ENCODE data around the gene TMEM61.
"Not testable (repeated sequence)": the region's sequence is repeated elsewhere in the genome, so short reads cannot be mapped to it uniquely, and the experiment has no call there.

TMEM61 gene

GRCh38 chr1:55026682-55027081, 46.3 kb downstream of the TMEM61 start:
- intact Hi-C loops (cut with DNase I); DNase-seq: not testable (repeated sequence)

GRCh38 chr1:55031098-55031497, 50.7 kb downstream of the TMEM61 start:
- intact Hi-C loops (cut with DNase I) = not testable (repeated sequence)
- peak in 1 of 10 donors; percentile 0 for DNase-seq

GRCh38 chr1:55033265-55033614, 52.8 kb downstream of the TMEM61 start:
- peak in 1 of 10 donors; percentile 32 for DNase-seq
- intact Hi-C loops (cut with DNase I) = no loop called here

- intact Hi-C loops (cut with DNase I) = no loop called here
- no peak for DNase-seq
These were observed 54.2 kb downstream of the TMEM61 start for GRCh38 chr1:55034476-55035133.

- intact Hi-C loops (cut with DNase I) = no loop called here
- DNase-seq = no peak
These were observed 55.5 kb downstream of the TMEM61 start for GRCh38 chr1:55035904-55036303.

- peak in 1 of 10 donors; percentile 63 for DNase-seq
- intact Hi-C loops (cut with DNase I) = no loop called here
These were observed 57.5 kb downstream of the TMEM61 start for GRCh38 chr1:55037733-55038551.

- intact Hi-C loops (cut with DNase I) = no loop called here
- DNase-seq = no peak
These were observed 58.1 kb downstream of the TMEM61 start for GRCh38 chr1:55038552-55038838.

GRCh38 chr1:55038974-55039341, 58.5 kb downstream of the TMEM61 start:
- peak in 1 of 10 donors; percentile 57 for DNase-seq
- intact Hi-C loops (cut with DNase I) = no loop called here

GRCh38 chr1:55039342-55040082, 59.1 kb downstream of the TMEM61 start, which contains the start of gene PCSK9:
PCSK9 (plus strand) TSS chr1:55039548; CDS start chr1:55039838, 290 bp downstream.
- peak in 1 of 10 donors; percentile 82 for DNase-seq
- intact Hi-C loops (cut with DNase I) = no loop called here

- intact Hi-C loops (cut with DNase I) = no loop called here
- DNase-seq = peak in 1 of 10 donors; percentile 82
These were observed 59.9 kb downstream of the TMEM61 start for GRCh38 chr1:55040083-55040932.

GRCh38 chr1:55040933-55041494, 60.6 kb downstream of the TMEM61 start:
- peak in 1 of 10 donors; percentile 24 for DNase-seq
- intact Hi-C loops (cut with DNase I) = no loop called here

- DNase-seq = no peak
- intact Hi-C loops (cut with DNase I) = no loop called here
These were observed 61.2 kb downstream of the TMEM61 start for GRCh38 chr1:55041613-55042012.

Measured in posterior cingulate gyrus (tissue), 11 donors.